CD4-positive, alpha-beta T cell (primary cell): ENCODE data around the gene FCN1. TPM values are rescaled to one million over a fixed set of nuclear protein-coding genes. Genes with fewer than 3 reads are reported as not detected.
A peak's percentile ranks its signal among the peaks of the same experiment; 100 is the strongest.

Experiments used
- ATAC-seq: fragments of 200-7000 bp; cut with Tn5 transposase; one replicate; pipeline ENCODE4 v1.10.0; 2022; ENCODE audit warnings: mild to moderate bottlenecking; ENCODE audit not compliant: poor library complexity
- CTCF ChIA-PET: fragments of 350-600 bp; sonication (Branson Sonifier 250); formaldehyde crosslinking; loops from one replicate; lab custom pipeline; 2021; ENCODE audit warnings: antibody characterized with exemption, inconsistent platforms; lab: Charles Lee
- POLR2A ChIA-PET: fragments of 350-600 bp; sonication (Branson Sonifier 250); formaldehyde crosslinking; loops from one replicate; lab custom pipeline; 2021; ENCODE audit warnings: antibody characterized with exemption, inconsistent platforms; lab: Charles Lee
- DNase-seq, 14 experiments: peaks; one replicate each; pipeline ENCODE4 v3.0.0-alpha.2; 2013 to 2020; ENCODE audit warnings: mixed read lengths in 2 of 14
- H3K27ac ChIP-seq, 2 donors: one replicate each; pipeline versions ENCODE4 v1.5.1 to v1.7.0; 2013; ENCODE audit warnings: low read length in 2 of 2, low read depth in 1 of 2, mild to moderate bottlenecking in 1 of 2
- H3K27me3 ChIP-seq, 2 experiments: 1 replicate in 1 of 2; 2 replicates in 1 of 2; pipeline versions ENCODE4 v1.6.1 to v1.7.0; 2013; ENCODE audit warnings: low read length in 2 of 2, control low read depth in 1 of 2, mild to moderate bottlenecking in 1 of 2, moderate library complexity in 1 of 2; ENCODE audit not compliant: insufficient read depth in 2 of 2, control insufficient read depth in 1 of 2
- H3K36me3 ChIP-seq: one replicate; pipeline ENCODE4 v1.6.1; 2013; ENCODE audit warnings: low read length, control low read depth; ENCODE audit not compliant: insufficient read depth
- H3K4me1 ChIP-seq: one replicate; pipeline ENCODE4 v1.6.1; 2013; ENCODE audit warnings: low read length, control low read depth; ENCODE audit not compliant: insufficient read depth
- H3K4me3 ChIP-seq: one replicate; pipeline ENCODE4 v1.5.1; 2013; ENCODE audit warnings: mild to moderate bottlenecking, low read length, moderate library complexity
- H3K9me3 ChIP-seq, 2 experiments: 1 replicate in 1 of 2; 2 replicates in 1 of 2; pipeline versions ENCODE4 v1.6.1 to v1.7.0; 2013; ENCODE audit warnings: low read length in 2 of 2, mild to moderate bottlenecking in 2 of 2, control low read depth in 1 of 2, moderate library complexity in 1 of 2; ENCODE audit not compliant: control insufficient read depth in 1 of 2, insufficient read depth in 1 of 2
- H3K27ac Mint-ChIP-seq: one replicate; pipeline ENCODE4 v1.8.0; 2020; ENCODE audit warnings: mixed read lengths
- H3K27me3 Mint-ChIP-seq: one replicate; pipeline ENCODE4 v1.8.0; 2021; ENCODE audit warnings: mixed read lengths
- H3K36me3 Mint-ChIP-seq: one replicate; pipeline ENCODE4 v1.8.0; 2021; ENCODE audit warnings: low read depth, mixed read lengths
- H3K4me1 Mint-ChIP-seq: one replicate; pipeline ENCODE4 v1.8.0; 2021; ENCODE audit warnings: low read depth, mixed read lengths
- H3K4me3 Mint-ChIP-seq: one replicate; pipeline ENCODE4 v1.8.0; 2020; ENCODE audit warnings: mild to moderate bottlenecking, mixed read lengths
- H3K9me3 Mint-ChIP-seq: one replicate; pipeline ENCODE4 v1.8.0; 2020; ENCODE audit warnings: mixed read lengths
- CTCF ChIP-seq: fragments of 200-600 bp; IDR thresholded peaks from one replicate; pipeline ENCODE4 v1.8.0; 2022; ENCODE audit warnings: antibody characterized with exemption, mild to moderate bottlenecking
- intact Hi-C, 2 experiments: fragments of 100-400 bp; cut with DNase I in 1 of 2; cut with micrococcal nuclease in 1 of 2; formaldehyde crosslinking; loops; one replicate each; pipeline versions ENCODE4 v1.15.1 to v1.9.0; 2023 to 2025; cut with DNase I, micrococcal nuclease
- total RNA-seq, 174 experiments: library from RNA in 2 of 174; stranded (reverse) in 2 of 174; gene quantifications; one replicate each; pipeline ENCODE4 v1.2.3 and lab custom pipeline; 2021 to 2026

FCN1 gene
- total RNA-seq, 2 experiments from 2014 or later: 9.9 to 10.5 TPM

- no peak overlapping the region for H3K4me3 Mint-ChIP-seq
- no peak overlapping the region for H3K27ac Mint-ChIP-seq
- no peak for ATAC-seq
- H3K4me3 ChIP-seq: no peak overlapping the region
- no peaks in the 10 kb centered on the region for H3K4me1 Mint-ChIP-seq
- H3K27me3 Mint-ChIP-seq: peaks cover 12% of the 10 kb centered on the region
- H3K36me3 ChIP-seq: no peaks in the 10 kb centered on the region
- no peak overlapping the region for H3K27ac ChIP-seq
- intact Hi-C loops: no loop called here
- H3K9me3 ChIP-seq: peaks cover 0 to 4% of the 10 kb centered on the region in 2 experiments
- DNase-seq: no peak
- POLR2A ChIA-PET: no interaction called here
- H3K36me3 Mint-ChIP-seq: no peaks in the 10 kb centered on the region
- peaks cover 2% of the 10 kb centered on the region for H3K4me1 ChIP-seq
- TF ChIP-seq CTCF: no peak
- H3K9me3 Mint-ChIP-seq: no peaks in the 10 kb centered on the region
- peaks cover 0 to 2% of the 10 kb centered on the region in 2 experiments for H3K27me3 ChIP-seq
- CTCF ChIA-PET: no interaction called here
These were observed 19.4 kb upstream of the FCN1 start for GRCh38 chr9:134937164-134937555.

GRCh38 chr9:134936346-134937163 is 18.8 kb upstream of the FCN1 start:
- Mint-ChIP-seq H3K4me1 (no peaks in the 10 kb centered on the region), H3K9me3 (no peaks in the 10 kb centered on the region), H3K27me3 (peaks cover 16% of the 10 kb centered on the region), H3K27ac (no peak overlapping the region), H3K36me3 (no peaks in the 10 kb centered on the region), H3K4me3 (no peak overlapping the region)
- POLR2A ChIA-PET: no interaction called here
- CTCF ChIA-PET: no interaction called here
- DNase-seq (peak in 3 of 14 experiments; percentile 13 to 63 (median 58)), ATAC-seq (no peak)
- Histone ChIP-seq H3K36me3 (no peaks in the 10 kb centered on the region), H3K9me3 (peaks cover 0 to 4% of the 10 kb centered on the region in 2 experiments), H3K4me1 (peaks cover 2% of the 10 kb centered on the region), H3K27ac (no peak overlapping the region), H3K4me3 (no peak overlapping the region), H3K27me3 (peaks cover 1 to 2% of the 10 kb centered on the region in 2 experiments)
- TF ChIP-seq CTCF: no peak
- intact Hi-C loops: no loop called here

GRCh38 chr9:134935701-134936345 is 18.1 kb upstream of the FCN1 start:
- Mint-ChIP-seq H3K27me3 (peaks cover 20% of the 10 kb centered on the region), H3K9me3 (no peaks in the 10 kb centered on the region), H3K4me3 (no peak overlapping the region), H3K4me1 (no peaks in the 10 kb centered on the region), H3K36me3 (no peaks in the 10 kb centered on the region), H3K27ac (no peak overlapping the region)
- ATAC-seq (no peak), DNase-seq (no peak)
- peaks cover 2% of the 10 kb centered on the region for H3K4me1 ChIP-seq
- ChIA-PET CTCF (no interaction called here), POLR2A (no interaction called here)
- H3K4me3 ChIP-seq: no peak overlapping the region
- peaks cover 0 to 4% of the 10 kb centered on the region in 2 experiments for H3K9me3 ChIP-seq
- peaks cover 4 to 6% of the 10 kb centered on the region in 2 experiments for H3K27me3 ChIP-seq
- TF ChIP-seq CTCF: no peak
- no peaks in the 10 kb centered on the region for H3K36me3 ChIP-seq
- intact Hi-C loops: no loop called here
- H3K27ac ChIP-seq: no peak overlapping the region
